Loucy (cell line): ENCODE data around the gene CAPNS1.

Experiments used
- H2AFZ ChIP-seq: fragments of 200-600 bp; sonication (generic); 2 replicates; pipeline ENCODE4 v1.6.0; 2016; ENCODE audit warnings: antibody characterized with exemption, mild to moderate bottlenecking, low read length, moderate library complexity
- H3F3A ChIP-seq: fragments of 200-600 bp; 2 replicates; pipeline ENCODE4 v1.6.0; 2016; ENCODE audit warnings: antibody characterized with exemption, low read depth, mild to moderate bottlenecking
- H3K27me3 ChIP-seq: fragments of 200-600 bp; sonication (generic); 2 replicates; pipeline ENCODE4 v1.6.1; 2014; ENCODE audit warnings: low read length, mild to moderate bottlenecking; ENCODE audit not compliant: insufficient read depth, poor library complexity, severe bottlenecking
- H3K36me3 ChIP-seq: fragments of 200-600 bp; sonication (generic); 2 replicates; pipeline ENCODE4 v1.6.1; 2016; ENCODE audit warnings: low read length; ENCODE audit not compliant: insufficient read depth
- H3K4me1 ChIP-seq: fragments of 200-600 bp; sonication (generic); 2 replicates; pipeline ENCODE4 v1.5.1; 2014; ENCODE audit warnings: low read length, mild to moderate bottlenecking; ENCODE audit not compliant: insufficient read depth, poor library complexity, severe bottlenecking
- H3K4me2 ChIP-seq: fragments of 200-600 bp; sonication (generic); 2 replicates; pipeline ENCODE4 v1.6.0; 2014; ENCODE audit warnings: antibody characterized with exemption, low read length, low read depth, mild to moderate bottlenecking; ENCODE audit not compliant: poor library complexity, severe bottlenecking
- H3K4me3 ChIP-seq: fragments of 200-600 bp; sonication (generic); 2 replicates; pipeline ENCODE4 v1.5.1; 2014; ENCODE audit warnings: low read length, mild to moderate bottlenecking, mixed read lengths; ENCODE audit not compliant: poor library complexity, severe bottlenecking
- H3K79me2 ChIP-seq: fragments of 200-600 bp; sonication (generic); 2 replicates; pipeline ENCODE4 v1.6.1; 2014; ENCODE audit warnings: low read length; ENCODE audit not compliant: insufficient read depth
- H3K9ac ChIP-seq: fragments of 200-600 bp; sonication (generic); 2 replicates; pipeline ENCODE4 v1.6.0; 2014; ENCODE audit warnings: mild to moderate bottlenecking, low read depth, low read length, moderate library complexity; ENCODE audit not compliant: poor library complexity, severe bottlenecking
- H3K9me2 ChIP-seq: fragments of 200-600 bp; sonication (generic); replicated peaks from 2 replicates; pipeline ENCODE4 v1.6.1; 2016; ENCODE audit warnings: low read depth, low read length, mixed read lengths
- H3K9me3 ChIP-seq: fragments of 200-600 bp; sonication (generic); 2 replicates; pipeline ENCODE4 v1.6.1; 2014; ENCODE audit warnings: mild to moderate bottlenecking, antibody characterized with exemption, low read length, low read depth; ENCODE audit not compliant: insufficient read depth
- H4K20me1 ChIP-seq: fragments of 200-600 bp; sonication (generic); 2 replicates; pipeline ENCODE4 v1.6.0; 2014; ENCODE audit warnings: antibody characterized with exemption, low read length, mild to moderate bottlenecking; ENCODE audit not compliant: insufficient read depth, poor library complexity, severe bottlenecking
- EZH2phosphoT487 ChIP-seq: fragments of 200-600 bp; IDR thresholded peaks from 2 replicates; pipeline ENCODE4 v1.6.1; 2018; ENCODE audit warnings: antibody characterized with exemption, mild to moderate bottlenecking, moderate library complexity, borderline replicate concordance
- TF ChIP-seq, protein P1 (sequence below): fragments of 200-600 bp; sonication (generic); conservative IDR thresholded peaks from 2 replicates; pipeline ENCODE4 v1.5.1; 2014; ENCODE audit warnings: mild to moderate bottlenecking, antibody characterized with exemption, low read length

CAPNS1 gene

DNA sequence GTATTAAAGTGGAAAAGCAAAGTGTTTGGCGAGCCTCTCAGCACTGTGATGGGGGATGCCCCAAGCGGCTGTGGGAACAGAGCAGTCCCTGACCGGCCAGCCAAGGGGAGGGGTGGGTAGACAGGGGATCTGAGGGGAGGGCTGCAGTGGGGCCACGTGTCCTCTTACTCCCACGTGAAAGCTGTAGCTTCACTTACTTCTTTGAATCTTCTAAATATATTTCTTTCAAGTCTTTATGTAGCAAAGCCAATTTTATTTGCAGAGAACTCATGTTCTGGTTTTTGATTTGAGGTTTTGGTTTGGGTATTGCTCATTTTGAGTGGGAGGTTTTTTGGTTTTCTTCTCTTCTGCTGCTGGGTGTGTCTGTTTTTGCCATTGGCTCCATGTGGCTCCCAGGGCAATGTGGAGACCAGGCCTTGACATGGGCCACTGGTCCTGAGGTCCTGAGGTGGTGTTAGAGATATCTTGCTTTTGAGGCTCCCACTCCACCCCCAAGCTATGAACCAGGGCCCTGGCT lies 46.7 kb upstream of the CAPNS1 start:
- H3K79me2 ChIP-seq: no peaks in the 10 kb centered on the region
- H3K36me3 ChIP-seq: peaks cover 76% of the 10 kb centered on the region; the same call in 1 of the 2 replicates
- no peak overlapping the region for H3K4me2 ChIP-seq
- no peak overlapping the region for H3K9ac ChIP-seq
- no peaks in the 10 kb centered on the region for H3K9me2 ChIP-seq
- no peaks in the 10 kb centered on the region for H3F3A ChIP-seq
- no peak overlapping the region for H2AFZ ChIP-seq
- no peak overlapping the region for H3K4me3 ChIP-seq
- no peaks in the 10 kb centered on the region for H3K27me3 ChIP-seq
- no peaks in the 10 kb centered on the region for H3K9me3 ChIP-seq
- no peaks in the 10 kb centered on the region for H4K20me1 ChIP-seq
- H3K4me1 ChIP-seq: no peaks in the 10 kb centered on the region
- TF ChIP-seq EZH2phosphoT487: no peak
- TF ChIP-seq, protein P1, sequence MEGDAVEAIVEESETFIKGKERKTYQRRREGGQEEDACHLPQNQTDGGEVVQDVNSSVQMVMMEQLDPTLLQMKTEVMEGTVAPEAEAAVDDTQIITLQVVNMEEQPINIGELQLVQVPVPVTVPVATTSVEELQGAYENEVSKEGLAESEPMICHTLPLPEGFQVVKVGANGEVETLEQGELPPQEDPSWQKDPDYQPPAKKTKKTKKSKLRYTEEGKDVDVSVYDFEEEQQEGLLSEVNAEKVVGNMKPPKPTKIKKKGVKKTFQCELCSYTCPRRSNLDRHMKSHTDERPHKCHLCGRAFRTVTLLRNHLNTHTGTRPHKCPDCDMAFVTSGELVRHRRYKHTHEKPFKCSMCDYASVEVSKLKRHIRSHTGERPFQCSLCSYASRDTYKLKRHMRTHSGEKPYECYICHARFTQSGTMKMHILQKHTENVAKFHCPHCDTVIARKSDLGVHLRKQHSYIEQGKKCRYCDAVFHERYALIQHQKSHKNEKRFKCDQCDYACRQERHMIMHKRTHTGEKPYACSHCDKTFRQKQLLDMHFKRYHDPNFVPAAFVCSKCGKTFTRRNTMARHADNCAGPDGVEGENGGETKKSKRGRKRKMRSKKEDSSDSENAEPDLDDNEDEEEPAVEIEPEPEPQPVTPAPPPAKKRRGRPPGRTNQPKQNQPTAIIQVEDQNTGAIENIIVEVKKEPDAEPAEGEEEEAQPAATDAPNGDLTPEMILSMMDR: no peak

DNA sequence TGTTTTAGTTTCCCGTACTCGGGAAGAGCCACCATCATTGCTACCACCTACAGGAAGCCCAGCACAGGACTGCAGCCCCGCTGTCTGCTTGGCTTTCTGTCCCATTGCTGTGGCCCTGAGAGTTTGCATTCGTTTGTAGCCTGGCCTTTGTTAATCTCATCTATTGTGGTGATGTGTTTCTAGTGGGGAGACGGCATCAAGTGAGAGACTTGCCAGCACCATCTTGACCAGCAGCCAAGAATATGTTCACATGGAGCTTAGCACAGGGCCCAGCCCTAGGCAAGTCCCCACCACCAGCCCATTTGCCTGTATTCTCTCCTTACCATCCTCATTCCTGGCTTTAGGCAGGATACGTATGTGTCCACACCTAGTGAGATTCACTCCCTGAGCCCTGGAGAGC lies 46.2 kb upstream of the CAPNS1 start:
- Histone ChIP-seq H3K9me2 (no peaks in the 10 kb centered on the region), H2AFZ (no peak overlapping the region), H3K4me3 (no peak overlapping the region), H3K4me1 (no peaks in the 10 kb centered on the region), H3K4me2 (no peak overlapping the region), H3K9ac (no peak overlapping the region), H3K9me3 (no peaks in the 10 kb centered on the region), H3F3A (no peaks in the 10 kb centered on the region), H3K79me2 (no peaks in the 10 kb centered on the region), H4K20me1 (no peaks in the 10 kb centered on the region), H3K27me3 (no peaks in the 10 kb centered on the region), H3K36me3 (peaks cover 73% of the 10 kb centered on the region; the same call in 1 of the 2 replicates)
- TF ChIP-seq, protein P1: no peak
- no peak for TF ChIP-seq EZH2phosphoT487

DNA sequence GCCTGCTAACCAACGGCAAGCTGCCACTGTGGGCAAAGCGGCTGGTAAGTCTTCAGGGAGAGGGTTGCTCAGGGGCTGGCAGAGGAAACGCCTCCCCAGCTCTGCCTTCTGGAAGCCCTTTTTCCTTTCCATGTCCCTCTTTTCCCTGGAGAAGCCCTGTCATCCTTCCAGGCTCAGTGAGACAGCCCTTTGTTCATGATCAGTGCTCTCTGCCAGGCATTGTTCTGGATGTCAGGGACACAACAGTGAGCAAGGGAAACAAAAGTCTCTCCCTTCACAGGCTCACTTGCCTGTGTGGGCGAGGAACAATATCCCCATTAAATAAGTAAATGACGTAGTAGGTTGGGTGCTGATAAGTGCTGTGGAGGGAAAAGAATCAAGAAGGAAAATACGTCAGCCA lies 42.8 kb upstream of the CAPNS1 start:
- Histone ChIP-seq H3F3A (no peaks in the 10 kb centered on the region), H3K36me3 (peaks cover 73% of the 10 kb centered on the region; the same call in 1 of the 2 replicates), H4K20me1 (no peaks in the 10 kb centered on the region), H3K27me3 (no peaks in the 10 kb centered on the region), H3K9me3 (no peaks in the 10 kb centered on the region), H3K9ac (no peak overlapping the region), H2AFZ (no peak overlapping the region), H3K79me2 (no peaks in the 10 kb centered on the region), H3K9me2 (no peaks in the 10 kb centered on the region), H3K4me3 (no peak overlapping the region), H3K4me2 (no peak overlapping the region), H3K4me1 (no peaks in the 10 kb centered on the region)
- TF ChIP-seq EZH2phosphoT487: no peak
- TF ChIP-seq, protein P1: no peak
